ENCODE data around the gene PPP4R3A.
A peak's percentile ranks its signal among the peaks of the same experiment; 100 is the strongest.
"Not testable (repeated sequence)": the region's sequence is repeated elsewhere in the genome, so short reads cannot be mapped to it uniquely, and the experiment has no call there.

PPP4R3A gene

DNA sequence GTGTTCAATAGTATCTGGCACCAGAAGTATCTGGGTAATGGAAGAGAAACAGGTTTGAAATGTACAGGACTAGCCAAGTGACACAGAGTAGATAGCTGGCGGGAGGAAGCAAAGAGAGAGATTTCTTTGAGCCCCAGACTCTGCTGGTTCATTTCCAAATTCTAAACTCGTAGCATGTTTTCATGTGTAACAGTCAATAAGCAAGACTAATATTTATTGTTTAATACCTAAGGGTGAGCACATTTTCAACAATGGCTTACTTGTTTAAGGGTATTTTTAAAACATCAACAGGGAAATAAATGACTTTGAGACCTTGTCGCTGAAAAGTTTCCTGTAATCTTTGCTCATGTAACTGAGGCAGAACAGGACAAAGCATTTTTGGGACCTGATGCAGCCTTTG lies 80.7 kb downstream of the PPP4R3A start:
- no peak for DNase-seq

GRCh38 chr14:91428931-91429330 lies 81.2 kb downstream of the PPP4R3A start:
- not testable (repeated sequence) for DNase-seq

DNA sequence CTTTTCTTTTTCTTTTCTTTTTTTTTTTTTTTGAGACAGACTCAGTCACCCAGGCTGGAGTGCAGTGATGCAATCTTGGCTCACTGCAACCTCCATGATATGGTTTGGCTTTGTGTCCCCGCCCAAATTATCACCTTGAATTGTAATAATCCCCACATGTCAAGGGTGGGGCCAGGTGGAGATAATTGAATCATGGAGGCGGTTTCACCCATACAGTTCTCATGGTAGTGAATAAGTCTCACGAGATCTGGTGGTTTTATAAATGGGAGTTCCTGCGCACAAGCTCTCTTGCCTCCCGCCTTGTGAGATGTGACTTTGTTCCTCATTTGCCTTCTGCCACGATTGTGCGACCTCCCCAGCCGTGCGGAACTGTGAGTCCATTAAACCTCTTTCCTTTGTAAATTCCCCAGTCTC lies 84.6 kb downstream of the PPP4R3A start:
- not testable (repeated sequence) for DNase-seq

GRCh38 chr14:91424813-91425530 lies 85.1 kb downstream of the PPP4R3A start:
- no peak for DNase-seq

DNA sequence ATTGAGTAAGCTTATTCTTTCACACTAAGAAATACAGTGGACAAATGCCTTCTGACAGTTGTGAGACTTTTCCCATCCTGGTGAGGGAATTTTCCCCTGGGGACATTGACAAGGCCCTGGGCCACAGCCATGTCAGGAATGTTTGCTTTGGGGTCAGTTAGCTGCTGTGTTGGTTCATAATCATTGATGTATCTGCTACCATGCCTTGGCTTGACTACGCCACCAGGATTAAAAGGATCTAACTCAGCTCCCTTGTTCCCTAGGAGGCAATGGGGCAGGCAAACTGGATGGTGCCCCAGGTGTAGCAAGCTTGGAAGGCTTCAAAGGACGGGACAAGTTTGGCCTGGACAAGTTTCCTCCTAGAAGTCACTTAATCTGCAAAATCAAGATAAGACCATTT lies 89.4 kb downstream of the PPP4R3A start:
- no peak for DNase-seq

- DNase-seq, result no peak
Observed at GRCh38 chr14:91419451-91419850, 90.7 kb downstream of the PPP4R3A start.

DNA sequence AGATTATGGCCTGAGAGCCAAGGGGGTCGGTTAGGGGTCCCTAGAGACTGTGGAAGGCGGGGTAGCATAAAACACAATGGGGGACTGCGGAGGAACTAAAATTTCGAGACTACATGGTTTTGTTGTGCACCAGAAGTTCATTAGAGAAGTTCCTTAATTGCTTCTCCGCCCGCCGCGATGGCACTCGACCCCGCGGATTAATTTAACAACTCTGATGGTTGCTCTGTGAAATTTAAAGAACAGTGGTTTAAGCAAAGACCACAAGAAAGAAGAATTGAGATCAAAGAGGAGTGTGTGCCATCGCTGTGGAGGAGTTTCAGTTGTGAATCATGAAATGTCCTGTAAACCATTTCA lies 91.1 kb downstream of the PPP4R3A start:
- no peak for DNase-seq

GRCh38 chr14:91418387-91419043 lies 91.6 kb downstream of the PPP4R3A start:
- DNase-seq, result peak; percentile 49

GRCh38 chr14:91417983-91418386 lies 92.1 kb downstream of the PPP4R3A start:
- no peak for DNase-seq

GRCh38 chr14:91417120-91417982 lies 92.8 kb downstream of the PPP4R3A start, which contains the start of gene CCDC88C:
CCDC88C (minus strand) TSS chr14:91417820; CDS start chr14:91417690, 130 bp downstream.
- no peak for DNase-seq

- no peak for DNase-seq
Observed at GRCh38 chr14:91416744-91417119, 93.4 kb downstream of the PPP4R3A start.

- peak; percentile 73 for DNase-seq
Observed at GRCh38 chr14:91415794-91416743, 94.0 kb downstream of the PPP4R3A start.

- no peak for DNase-seq
Observed at GRCh38 chr14:91414475-91414833, 95.7 kb downstream of the PPP4R3A start.

DNA sequence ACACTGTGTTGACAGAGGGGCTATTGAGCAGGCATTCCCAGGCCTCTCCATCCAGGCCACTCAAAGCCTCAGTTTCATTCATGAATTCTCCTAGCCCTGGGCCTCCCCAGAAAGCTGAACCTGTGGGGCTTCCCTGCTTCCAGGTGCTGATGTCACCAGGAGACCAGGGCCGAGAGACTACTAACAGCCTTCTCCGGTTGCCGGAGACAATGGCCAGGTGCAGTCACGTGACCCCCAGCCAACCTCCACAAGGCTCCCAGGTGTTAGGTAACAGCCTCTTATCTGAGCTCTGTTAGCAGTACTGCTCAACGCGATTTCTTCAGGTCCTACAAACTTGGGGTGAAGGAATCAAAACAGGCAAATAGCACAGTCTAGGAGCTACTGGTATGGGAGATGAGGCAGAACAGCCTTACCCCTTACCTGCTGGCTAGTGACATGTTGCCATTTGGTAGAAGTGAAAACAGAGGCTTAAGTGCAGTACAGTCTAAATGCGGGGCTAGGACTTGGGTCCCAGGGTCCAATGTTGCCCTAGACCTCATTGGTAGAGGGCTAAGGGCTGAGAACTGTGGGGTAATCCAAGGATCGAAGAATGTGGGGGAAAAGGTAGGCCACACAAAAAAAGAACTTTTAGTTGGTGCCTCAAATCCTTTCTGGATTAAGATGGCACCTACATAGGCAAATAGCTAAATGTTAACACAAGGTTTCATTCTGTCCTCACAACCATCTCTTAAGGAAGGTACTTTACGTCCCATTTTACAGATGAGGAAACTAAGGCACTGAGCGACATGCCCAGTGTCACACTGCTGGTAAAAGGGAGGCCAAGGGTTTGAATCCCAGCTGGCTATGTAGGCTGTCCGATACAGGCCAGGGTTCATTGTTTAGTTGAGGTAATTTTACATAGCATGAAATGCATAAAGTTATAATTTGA lies 96.3 kb downstream of the PPP4R3A start:
- peak; percentile 98 for DNase-seq

DNA sequence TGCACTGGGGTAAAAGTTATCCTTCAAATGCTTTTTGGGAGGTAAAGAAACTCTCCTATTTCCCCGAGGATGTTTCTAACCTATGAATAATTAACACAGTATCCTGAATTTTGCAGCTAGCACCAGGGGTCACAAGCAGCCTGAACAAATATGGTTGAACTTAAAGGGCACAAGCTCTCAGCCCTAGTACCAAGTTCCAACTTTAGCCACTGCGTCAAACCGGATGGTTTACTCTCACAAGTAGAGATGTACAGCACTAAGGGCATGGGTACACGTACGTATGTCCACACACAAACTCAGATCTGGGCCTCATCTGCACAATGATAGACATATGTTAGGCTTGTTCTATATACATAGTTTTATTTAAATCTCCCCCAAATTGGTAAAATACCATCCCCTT lies 97.2 kb downstream of the PPP4R3A start:
- DNase-seq, result no peak

- no peak for DNase-seq
Observed at GRCh38 chr14:91410771-91411536, 99.2 kb downstream of the PPP4R3A start.

DNA sequence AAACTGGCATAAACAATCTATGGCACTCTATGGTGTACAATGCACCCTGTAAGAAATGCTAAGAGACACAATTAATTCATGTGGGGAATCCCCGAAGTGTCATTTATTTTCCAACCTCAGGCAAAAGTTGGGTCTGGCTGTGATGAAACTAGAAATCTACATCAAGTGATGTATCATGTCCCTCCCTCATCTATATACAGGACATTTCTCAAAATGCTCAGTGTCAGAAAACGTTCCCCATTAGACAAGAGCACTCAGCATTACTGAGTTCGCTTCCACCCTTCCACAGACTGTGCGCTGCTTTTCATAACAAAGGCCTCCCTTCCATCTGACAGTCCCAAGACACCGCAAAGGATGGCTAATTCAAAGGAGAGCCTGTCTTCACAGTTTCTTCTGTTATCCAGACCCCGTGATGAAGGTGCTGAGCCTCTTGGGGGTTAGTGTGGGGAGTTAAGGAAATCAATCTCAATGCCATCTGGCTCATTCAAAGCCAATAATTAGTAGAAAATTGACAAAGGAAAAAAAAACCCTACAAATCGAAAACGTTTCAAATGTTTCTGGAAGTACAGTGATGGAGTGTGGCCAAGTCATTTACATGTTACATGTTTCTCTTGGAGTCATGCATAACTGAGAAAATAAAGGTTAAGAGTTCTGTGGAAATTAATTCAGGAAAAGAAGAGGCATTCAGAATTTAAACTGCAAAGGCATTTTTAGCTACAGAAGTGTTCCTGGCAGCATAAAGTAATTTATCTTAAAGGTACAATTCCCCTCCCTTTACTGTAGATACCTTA lies 100.0 kb downstream of the PPP4R3A start:
- no peak for DNase-seq

DNA sequence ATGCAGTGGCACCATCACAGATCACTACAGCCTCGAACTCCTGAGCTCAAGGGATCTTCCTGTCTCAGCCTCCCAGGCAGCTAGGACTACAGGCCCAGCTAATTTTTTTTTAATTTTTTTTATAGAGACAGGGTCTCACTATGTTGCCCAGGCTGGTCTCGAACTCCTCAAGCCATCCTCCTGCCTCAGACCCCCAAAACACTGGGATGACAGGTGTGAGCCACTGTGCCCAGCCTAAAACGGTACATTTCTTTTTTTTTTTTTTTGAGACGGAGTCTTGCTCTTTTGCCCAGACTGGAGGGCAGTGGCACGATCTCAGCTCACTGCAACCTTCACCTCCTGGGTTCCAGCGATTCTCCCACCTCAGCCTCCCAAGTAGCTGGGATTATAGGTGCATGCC lies 100.9 kb downstream of the PPP4R3A start:
- DNase-seq, result not testable (repeated sequence)
